CD4-positive, alpha-beta T cell treated with Interleukin-2 at 100 ng/mL for 4 hours (primary cell): Measurements from ENCODE around the gene GPC3.
"Not testable (repeated sequence)": the region's sequence is repeated elsewhere in the genome, so short reads cannot be mapped to it uniquely, and the experiment has no call there.

Source experiments
- DNase-seq: peaks from one replicate; pipeline ENCODE4 v3.0.0-alpha.2; 2020; ENCODE audit warnings: low spot score

Gene GPC3

GRCh38 chrX:133926099-133926498, 59.3 kb downstream of the GPC3 start:
- DNase-seq, result no peak

GRCh38 chrX:133924548-133924947, 60.8 kb downstream of the GPC3 start:
- no peak for DNase-seq

GRCh38 chrX:133923548-133923947, 61.8 kb downstream of the GPC3 start:
- no peak for DNase-seq

GRCh38 chrX:133923113-133923512, 62.3 kb downstream of the GPC3 start:
- DNase-seq, result peak; percentile 14

GRCh38 chrX:133922390-133922771, 63.0 kb downstream of the GPC3 start:
- DNase-seq, result no peak

- DNase-seq, result no peak
Observed at GRCh38 chrX:133921764-133922389, 63.5 kb downstream of the GPC3 start.

- DNase-seq, result no peak
Observed at GRCh38 chrX:133921086-133921485, 64.3 kb downstream of the GPC3 start.

- no peak for DNase-seq
Observed at GRCh38 chrX:133918361-133918771, 67.0 kb downstream of the GPC3 start.

GRCh38 chrX:133916984-133917722, 68.2 kb downstream of the GPC3 start:
- no peak for DNase-seq

GRCh38 chrX:133913658-133914388, 71.6 kb downstream of the GPC3 start:
- DNase-seq, result no peak

- no peak for DNase-seq
Observed at GRCh38 chrX:133913009-133913408, 72.4 kb downstream of the GPC3 start.

- no peak for DNase-seq
Observed at GRCh38 chrX:133911825-133912495, 73.4 kb downstream of the GPC3 start.

GRCh38 chrX:133910539-133910938, 74.9 kb downstream of the GPC3 start:
- no peak for DNase-seq

- no peak for DNase-seq
Observed at GRCh38 chrX:133909888-133910287, 75.5 kb downstream of the GPC3 start.

GRCh38 chrX:133908223-133908955, 77.0 kb downstream of the GPC3 start:
- DNase-seq, result no peak

- no peak for DNase-seq
Observed at GRCh38 chrX:133907606-133908005, 77.8 kb downstream of the GPC3 start.

GRCh38 chrX:133905305-133905704, 80.1 kb downstream of the GPC3 start:
- no peak for DNase-seq

GRCh38 chrX:133897593-133898163, 87.7 kb downstream of the GPC3 start:
- DNase-seq, result no peak

- DNase-seq, result no peak
Observed at GRCh38 chrX:133892337-133892736, 93.1 kb downstream of the GPC3 start.

GRCh38 chrX:133888984-133889383, 96.4 kb downstream of the GPC3 start:
- no peak for DNase-seq

- not testable (repeated sequence) for DNase-seq
Observed at GRCh38 chrX:133888084-133888483, 97.3 kb downstream of the GPC3 start.
